ENCODE data around the gene SCUBE3.

SCUBE3 gene

GRCh38 chr6:35295521-35296315, 82.0 kb downstream of the SCUBE3 start:
- H3K4me3 ChIP-seq (ENCODE audit: low read length): no peak overlapping the region
- no peak for TF ChIP-seq ZNF274 (IDR thresholded peaks at IDR 0.05; ENCODE audit: low read depth, low read length)

GRCh38 chr6:35296931-35297600, 83.3 kb downstream of the SCUBE3 start:
- H3K4me3 ChIP-seq (ENCODE audit: low read length): no peak overlapping the region

GRCh38 chr6:35297601-35298481, 84.1 kb downstream of the SCUBE3 start, which contains the start of gene DEF6:
Gene DEF6, plus strand, starts transcription at chr6:35297818. Its CDS starts 39 bp downstream, at chr6:35297857.
- peak within 1 kb of the TSS; percentile 79; the same call in 1 of the 2 replicates for H3K4me3 ChIP-seq (ENCODE audit: low read length)
- TF ChIP-seq ZNF274 (IDR thresholded peaks at IDR 0.05; ENCODE audit: low read depth, low read length): no peak

More at GRCh38 chr6:35296931-35297600, 83.3 kb downstream of the SCUBE3 start:
- no peak for TF ChIP-seq ZNF274 (IDR thresholded peaks at IDR 0.05; ENCODE audit: low read depth, low read length)

- H3K4me3 ChIP-seq (ENCODE audit: low read length): peak overlapping the region; percentile 79; the same call in 1 of the 2 replicates
- no peak for TF ChIP-seq ZNF274 (IDR thresholded peaks at IDR 0.05; ENCODE audit: low read depth, low read length)
These were observed 84.9 kb downstream of the SCUBE3 start for GRCh38 chr6:35298625-35299140.

GRCh38 chr6:35299674-35300073, 85.9 kb downstream of the SCUBE3 start:
- H3K4me3 ChIP-seq (ENCODE audit: low read length): peak overlapping the region; percentile 79; the same call in 1 of the 2 replicates
- no peak for TF ChIP-seq ZNF274 (IDR thresholded peaks at IDR 0.05; ENCODE audit: low read depth, low read length)

- TF ChIP-seq ZNF274 (IDR thresholded peaks at IDR 0.05; ENCODE audit: low read depth, low read length): no peak
- H3K4me3 ChIP-seq (ENCODE audit: low read length): no peak overlapping the region
These were observed 87.1 kb downstream of the SCUBE3 start for GRCh38 chr6:35300848-35301247.
